Stimulated activated CD4-positive, alpha-beta T cell treated with anti-CD3 and anti-CD28 coated beads, Interleukin-1b, Interleukin-23, amount 100 ng/mL, for 48 hours (primary cell): Measurements from ENCODE around the gene RPS13.
"Not testable (repeated sequence)": the region's sequence is repeated elsewhere in the genome, so short reads cannot be mapped to it uniquely, and the experiment has no call there.

ENCODE experiments used
- DNase-seq: peaks from one replicate; pipeline ENCODE4 v3.0.0-alpha.2; 2020

The RPS13 gene

GRCh38 chr11:17077520-17078401 is at the start of gene RPS13:
Gene RPS13 (minus strand): TSS chr11:17077667. CDS start chr11:17077641, 26 bp downstream.
- peak; percentile 95 for DNase-seq

- no peak for DNase-seq
These were observed 44.5 kb upstream of the RPS13 start for GRCh38 chr11:17121981-17122380.

GRCh38 chr11:17117262-17117661 is 39.8 kb upstream of the RPS13 start:
- DNase-seq: no peak

DNA sequence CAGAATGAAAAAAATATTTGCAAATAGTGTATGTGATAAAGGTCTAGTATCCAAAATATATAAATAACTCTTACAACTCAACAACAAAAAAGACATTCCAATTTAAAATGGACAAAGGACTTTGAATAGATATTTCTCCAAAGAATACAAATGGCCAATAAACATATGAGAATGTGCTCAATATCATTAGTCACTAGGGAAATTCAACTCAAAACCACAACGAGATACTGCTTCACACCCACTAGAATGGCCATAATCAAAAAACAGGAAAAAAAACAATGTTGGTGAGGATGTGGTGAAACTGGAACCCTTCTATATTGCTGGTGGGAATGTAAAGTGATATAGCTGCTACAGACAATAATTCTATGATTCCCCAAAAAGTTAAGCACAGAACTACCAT is 38.6 kb upstream of the RPS13 start:
- DNase-seq: no peak

GRCh38 chr11:17107745-17108144 is 30.3 kb upstream of the RPS13 start:
- not testable (repeated sequence) for DNase-seq

DNA sequence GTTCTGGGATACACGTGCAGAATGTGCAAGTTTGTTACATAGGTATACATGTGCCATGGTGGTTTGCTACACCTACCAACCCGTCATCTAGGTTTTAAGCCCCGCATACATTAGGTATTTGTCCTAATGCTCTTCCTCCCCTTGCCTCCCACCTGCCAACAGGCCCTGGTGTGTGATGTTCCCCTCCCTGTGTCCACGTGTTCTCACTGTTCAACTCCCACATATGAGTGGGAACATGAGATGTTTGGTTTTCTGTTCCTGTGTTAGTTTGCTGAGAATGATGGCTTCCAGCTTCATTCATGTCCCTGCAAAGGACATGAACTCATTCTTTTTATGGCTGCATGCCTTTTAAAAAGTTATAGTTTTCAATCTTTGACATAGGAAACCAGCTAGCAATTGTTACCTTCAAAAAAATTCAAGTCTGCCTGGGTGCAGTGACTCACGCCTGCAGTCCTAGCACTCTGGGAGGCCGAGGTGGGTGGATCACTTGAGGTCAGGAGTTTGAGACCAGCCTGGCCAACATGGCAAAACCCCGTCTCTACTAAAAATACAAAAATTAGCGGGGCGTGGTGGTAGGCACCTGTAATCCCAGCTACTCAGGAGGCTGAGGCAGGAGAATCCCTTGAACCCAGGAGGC is 28.1 kb upstream of the RPS13 start:
- DNase-seq: not testable (repeated sequence)

- DNase-seq: no peak
These were observed 25.0 kb upstream of the RPS13 start for GRCh38 chr11:17102462-17102861.

DNA sequence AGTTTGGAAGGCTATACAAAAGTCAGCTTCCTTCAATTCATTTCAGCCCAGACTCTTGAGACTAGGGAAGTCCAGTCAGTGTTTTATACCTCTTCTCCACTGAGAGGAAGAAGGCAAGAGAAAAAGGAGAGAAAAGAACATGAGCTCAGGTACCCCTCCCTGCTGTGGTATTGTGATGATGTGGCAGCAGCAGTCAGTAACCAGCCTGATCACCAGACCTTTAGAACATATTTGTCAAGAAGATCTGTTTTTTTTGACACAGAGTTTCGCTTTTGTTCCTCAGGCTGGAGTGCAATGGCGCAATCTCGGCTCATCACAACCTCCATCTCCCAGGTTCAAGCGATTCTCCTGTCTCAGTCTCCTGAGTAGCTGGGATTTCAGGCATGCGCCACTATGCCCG is 21.2 kb upstream of the RPS13 start:
- no peak for DNase-seq

- DNase-seq: no peak
These were observed 20.6 kb upstream of the RPS13 start for GRCh38 chr11:17098038-17098437.

GRCh38 chr11:17085976-17086375 is 8.5 kb upstream of the RPS13 start:
- DNase-seq: not testable (repeated sequence)

DNA sequence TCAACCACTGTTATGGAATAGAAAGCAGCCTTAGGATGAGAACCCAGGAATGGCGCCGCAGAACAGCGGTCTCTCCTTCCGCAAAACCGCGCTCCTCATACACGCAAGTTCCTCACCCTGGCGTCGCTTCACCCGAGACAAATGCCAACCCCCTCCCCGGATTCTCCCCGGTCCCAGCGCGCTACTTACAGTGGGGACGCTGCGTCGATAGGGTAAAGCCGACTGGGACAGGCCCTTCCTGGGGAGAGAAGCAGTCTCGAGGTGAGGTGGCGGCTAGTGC is 287 bp downstream of the RPS13 start:
- DNase-seq: no peak

GRCh38 chr11:17076517-17077239 is 789 bp downstream of the RPS13 start:
- DNase-seq: no peak

GRCh38 chr11:17075506-17075905 is 2.0 kb downstream of the RPS13 start:
- DNase-seq: no peak

DNA sequence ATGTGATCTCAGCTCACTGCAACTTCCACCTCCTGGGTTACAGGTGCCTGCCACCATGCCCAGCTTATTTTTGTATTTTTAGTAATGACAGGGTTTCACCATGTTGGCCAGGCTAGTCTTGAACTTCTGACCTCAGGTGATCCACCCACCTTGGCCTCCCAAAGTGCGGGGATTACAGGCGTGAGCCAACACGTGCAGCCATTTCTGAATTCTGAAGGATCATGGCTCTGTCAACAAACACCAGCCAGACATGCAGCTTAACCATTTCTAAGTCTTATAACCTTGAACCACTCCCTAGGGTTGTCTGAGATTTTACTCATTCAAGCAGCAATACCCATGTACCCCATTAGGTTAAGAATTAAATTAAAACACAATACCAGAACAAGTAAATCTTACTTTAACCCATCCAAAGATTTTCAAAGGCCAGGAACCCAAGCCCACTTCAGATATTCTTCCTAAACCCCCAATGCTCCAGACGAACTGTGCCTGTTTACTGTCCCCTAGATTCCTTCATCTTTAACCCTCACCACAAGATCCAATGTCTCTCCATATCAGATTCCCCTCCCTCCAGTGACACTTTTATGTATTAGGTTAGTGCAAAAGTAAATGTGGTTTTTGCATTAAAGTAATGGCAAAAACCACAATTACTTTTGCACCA is 4.0 kb downstream of the RPS13 start:
- DNase-seq: no peak

GRCh38 chr11:17067417-17067816 is 10.1 kb downstream of the RPS13 start:
- no peak for DNase-seq

DNA sequence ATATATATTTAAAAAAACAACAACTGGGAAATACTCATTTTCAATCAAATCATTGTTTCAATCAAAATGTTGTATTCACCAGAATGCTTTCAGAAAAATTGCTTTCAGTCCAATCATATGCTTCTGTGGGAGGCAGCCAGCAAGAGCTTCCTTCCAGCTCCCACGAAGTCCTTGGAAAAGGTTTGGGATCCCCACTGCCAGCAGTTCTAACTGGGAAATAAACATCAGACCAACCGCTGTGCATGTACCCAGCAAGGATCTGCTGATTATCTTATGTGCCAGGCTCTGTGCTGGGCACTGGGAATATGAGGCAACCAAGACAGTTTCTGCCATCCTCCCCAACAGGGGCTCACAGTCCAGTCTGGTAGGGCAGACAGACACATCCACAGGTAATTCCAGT is 10.8 kb downstream of the RPS13 start:
- no peak for DNase-seq

DNA sequence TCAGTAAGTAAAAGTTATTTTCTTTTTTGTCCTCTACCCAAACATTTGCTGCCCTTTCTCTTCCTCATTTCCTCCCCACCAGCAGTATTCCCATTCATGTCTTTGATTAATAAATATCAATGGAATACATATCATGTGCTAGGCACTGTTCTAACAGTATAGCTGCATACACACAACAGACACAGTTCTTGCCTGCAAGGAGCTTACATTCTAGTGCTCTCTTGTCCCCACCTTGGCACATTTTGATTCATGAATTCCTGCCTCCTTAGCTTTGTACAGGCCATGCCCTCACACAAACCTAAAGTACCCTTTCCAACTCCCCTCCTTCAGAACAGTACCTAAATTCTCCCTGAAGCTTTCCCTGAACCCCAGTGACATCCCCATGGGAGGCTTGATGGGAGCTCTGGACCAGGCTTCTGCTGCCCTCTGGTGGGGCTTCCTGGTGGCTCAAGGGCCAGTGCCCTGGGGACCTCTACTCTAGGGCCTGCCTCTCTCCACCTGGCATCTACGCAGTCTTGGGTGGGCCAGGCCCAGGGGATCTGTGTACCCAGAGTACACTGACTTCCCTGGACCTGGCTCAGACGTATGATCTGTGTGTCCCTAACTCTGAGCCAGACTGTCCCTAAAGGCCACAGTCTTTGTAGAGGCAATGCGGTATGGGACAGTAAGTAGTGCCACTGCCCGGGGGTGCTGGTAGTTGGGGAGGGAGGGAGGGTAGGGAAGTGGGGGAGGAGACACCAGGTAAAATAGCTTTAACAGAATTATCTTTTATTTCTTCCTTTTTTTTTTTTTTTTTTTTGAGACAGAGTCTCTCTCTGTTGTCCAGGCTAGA is 14.1 kb downstream of the RPS13 start:
- DNase-seq: peak; percentile 55

DNA sequence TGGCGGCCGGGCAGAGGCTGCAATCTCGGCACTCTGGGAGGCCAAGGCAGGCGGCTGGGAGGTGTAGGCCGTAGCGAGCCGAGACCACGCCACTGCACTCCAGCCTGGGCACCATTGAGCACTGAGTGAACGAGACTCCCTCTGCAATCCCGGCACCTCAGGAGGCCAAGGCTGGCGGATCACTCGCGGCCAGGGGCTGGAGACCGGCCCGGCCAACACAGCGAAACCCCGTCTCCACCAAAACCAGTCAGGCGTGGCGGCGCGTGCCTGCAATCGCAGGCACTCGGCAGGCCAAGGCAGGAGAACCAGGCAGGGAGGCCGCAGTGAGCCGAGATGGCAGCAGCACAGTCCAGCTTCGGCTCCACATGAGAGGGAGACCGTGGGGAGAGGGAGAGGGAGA is 26.3 kb downstream of the RPS13 start:
- DNase-seq: not testable (repeated sequence)

DNA sequence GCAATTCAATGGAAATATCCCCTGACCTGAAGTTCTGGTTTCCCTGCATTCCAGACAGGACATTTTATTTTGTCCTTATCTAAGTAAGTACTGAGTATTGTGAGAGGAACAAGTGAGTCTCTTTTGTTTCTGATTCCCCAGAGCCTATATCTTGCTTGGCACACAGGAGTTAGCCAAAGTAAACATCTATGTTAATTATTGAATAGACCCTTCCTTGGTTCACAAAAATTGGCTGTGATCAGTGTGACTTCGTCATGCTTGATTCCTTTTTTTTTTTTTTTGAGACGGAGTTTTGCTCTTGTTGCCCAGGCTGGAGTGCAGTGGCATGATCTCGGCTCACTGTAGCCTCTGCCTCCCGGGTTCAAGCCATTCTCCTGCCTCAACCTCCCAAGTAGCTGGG is 29.0 kb downstream of the RPS13 start:
- DNase-seq: not testable (repeated sequence)

GRCh38 chr11:17046690-17047089 is 30.8 kb downstream of the RPS13 start:
- no peak for DNase-seq

DNA sequence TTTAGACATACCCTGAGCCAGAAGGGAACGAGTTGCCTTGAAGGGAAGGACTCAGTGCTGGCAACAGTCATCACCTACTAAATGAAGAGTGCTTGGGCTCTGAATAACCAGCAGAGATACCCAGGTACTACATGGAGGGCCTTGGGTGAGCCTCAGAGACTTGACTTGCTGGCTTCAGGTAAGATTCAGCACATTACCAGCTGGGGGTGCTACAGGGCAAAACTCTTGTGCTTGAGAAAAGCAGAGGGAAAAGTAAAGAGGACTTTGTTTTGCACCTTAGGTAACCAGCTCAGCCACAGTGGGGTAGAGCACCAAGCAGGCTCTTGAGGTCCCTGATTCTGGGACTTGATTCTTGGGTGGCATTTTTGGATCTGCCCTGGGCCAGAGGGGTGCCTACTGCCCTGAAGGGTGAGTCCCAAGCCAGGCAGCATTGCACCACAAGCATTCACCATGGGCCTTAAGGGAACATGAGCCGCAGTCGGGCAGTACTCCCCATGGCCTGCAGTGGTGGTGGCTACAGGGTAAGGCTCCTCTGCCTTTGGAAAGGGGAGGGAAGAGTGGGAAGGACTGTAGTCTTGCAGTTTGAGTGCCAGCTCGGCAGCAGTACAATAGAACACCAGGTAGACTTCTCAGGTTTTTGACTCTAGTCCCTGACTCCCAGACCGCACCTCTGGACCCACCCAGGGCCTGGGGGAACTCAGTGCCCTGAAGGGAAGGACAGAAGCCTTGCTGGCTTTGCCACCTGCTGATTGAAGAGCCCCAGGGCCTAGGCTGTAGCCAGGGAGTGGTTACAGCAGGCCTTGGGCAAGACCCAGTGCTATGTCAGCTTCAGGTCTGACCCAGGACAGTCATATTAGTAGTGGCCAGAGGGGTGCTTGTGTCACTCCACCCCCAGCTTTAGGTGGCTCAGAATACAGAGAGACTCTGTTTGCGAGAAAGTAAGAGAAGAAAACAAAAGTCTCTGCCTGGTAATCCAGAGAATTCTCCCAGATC is 40.5 kb downstream of the RPS13 start:
- no peak for DNase-seq
